HG02623 (cell line): ENCODE results near the gene POU6F2.

Experiments
- ATAC-seq: cut with Tn5 transposase; IDR thresholded peaks from one replicate; pipeline ENCODE4 v1.9.1; 2021; ENCODE audit warnings: moderate library complexity; ENCODE audit not compliant: unreplicated experiment

The POU6F2 gene

DNA sequence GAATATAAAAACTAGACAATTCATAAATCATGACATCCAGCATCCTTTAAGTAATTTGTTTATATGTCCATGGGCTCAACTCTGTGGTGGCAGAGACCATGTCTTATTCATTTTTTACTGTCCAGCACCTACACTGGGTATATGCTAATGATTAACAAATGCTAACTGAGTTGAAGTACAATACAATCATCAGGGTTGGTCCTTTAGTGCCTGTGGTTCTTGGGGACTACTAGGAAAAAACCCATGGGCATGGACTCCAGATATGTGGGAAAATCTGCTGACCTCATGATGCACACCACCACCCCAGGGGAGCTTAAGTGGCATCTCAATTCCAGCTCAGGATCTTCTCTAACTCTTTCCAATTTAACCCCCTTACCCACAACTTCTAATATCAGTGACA lies 503.2 kb downstream of the POU6F2 start:
- no peak for ATAC-seq

DNA sequence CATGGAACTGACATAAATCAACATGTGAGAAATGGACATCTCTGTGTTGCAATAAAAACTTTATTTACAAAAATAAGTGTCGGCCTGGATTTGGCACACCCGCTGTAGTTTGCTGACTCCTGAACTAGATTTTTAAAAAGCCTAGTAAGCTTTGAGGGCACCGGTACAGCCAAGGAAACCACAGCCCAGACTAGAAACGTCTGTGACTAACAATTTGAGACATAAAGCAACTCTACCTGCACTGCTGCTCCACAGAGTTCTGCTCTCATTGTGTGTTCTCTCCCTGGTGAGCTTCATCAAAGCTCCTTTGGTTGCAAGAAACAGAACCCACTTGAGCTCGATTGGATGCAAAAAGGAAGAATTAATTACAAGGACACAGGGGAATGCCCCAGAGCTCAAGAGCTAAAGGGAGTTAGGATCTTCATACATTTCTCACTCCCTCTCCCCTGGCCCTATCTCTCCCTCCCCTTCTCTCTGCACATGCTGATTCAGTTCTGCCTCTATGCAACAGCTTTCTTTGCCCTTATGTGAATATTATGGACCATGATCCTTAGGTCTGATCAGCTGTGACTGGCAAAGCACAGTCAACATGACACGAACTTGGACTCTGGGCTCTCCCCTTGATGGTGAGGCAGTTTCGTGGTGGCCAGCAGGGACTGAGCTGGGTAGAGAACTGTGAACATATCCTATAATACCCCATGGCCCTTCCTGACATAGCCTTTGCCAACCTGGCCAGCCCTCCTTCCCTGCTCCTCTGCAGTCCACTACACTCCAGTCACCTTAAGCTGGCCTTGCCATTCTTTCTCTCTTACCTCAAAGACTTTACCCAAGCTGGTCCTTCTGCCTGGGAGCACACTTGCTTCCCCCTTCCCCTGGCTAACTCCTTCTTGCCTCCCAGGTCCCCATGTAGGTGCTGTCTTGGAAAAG lies 511.0 kb downstream of the POU6F2 start:
- ATAC-seq, result no peak

DNA sequence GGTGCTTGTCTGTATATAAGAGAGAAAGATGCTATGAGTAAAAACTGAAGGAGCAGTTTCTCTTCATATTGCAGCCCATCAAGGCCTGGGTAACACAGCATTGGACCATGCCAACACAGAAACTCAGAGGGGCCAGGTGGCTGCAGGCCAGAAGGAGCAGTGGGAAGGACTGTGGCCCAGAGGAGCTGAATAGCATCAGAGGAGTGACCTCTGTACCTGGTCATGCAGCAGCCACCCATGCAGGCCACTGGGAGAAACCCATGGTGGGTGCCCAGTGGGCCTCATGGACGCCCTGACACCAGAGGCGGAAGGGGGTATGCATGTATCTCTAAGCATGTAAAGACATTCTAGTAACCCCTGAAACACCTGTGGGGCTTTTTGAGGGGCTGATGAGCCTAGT lies 512.6 kb downstream of the POU6F2 start:
- ATAC-seq, result no peak

DNA sequence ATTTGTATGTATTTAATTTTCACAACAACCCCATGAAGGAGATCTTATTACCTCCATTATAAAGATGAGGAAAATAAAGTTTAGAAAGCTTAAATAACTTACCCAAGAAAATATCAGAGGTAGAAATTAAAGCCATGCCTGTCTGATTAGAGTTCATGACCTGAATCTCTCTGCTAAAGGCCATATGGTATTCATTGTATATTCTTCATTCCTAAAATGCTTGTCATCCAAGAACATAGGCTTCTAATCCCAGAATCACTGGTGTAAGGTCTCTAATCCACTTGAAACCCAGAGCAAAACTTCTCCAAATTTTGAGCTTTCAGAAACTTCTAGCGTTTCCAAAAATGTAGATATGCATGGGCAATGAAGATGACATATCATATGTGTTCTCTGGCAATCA lies 516.2 kb downstream of the POU6F2 start:
- ATAC-seq, result no peak

DNA sequence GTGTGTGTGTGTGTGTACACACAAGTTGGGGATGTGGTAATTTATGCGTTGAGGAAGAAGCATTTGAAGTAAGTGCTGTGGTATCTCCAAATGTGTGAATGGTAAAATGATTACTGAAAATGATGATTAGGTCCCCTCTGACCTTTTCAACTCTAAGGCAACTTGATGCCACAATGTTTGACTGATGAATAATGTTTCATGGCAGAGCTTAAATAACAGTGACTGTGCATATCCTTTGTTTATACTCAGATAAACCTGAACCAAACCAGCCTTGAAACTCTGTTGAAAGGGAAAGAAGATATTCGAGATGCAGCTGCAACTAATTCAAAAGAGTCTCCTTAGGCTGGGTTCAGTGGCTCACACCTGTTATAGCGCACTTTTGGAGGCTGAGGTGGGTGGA lies 523.6 kb downstream of the POU6F2 start:
- ATAC-seq, result no peak

DNA sequence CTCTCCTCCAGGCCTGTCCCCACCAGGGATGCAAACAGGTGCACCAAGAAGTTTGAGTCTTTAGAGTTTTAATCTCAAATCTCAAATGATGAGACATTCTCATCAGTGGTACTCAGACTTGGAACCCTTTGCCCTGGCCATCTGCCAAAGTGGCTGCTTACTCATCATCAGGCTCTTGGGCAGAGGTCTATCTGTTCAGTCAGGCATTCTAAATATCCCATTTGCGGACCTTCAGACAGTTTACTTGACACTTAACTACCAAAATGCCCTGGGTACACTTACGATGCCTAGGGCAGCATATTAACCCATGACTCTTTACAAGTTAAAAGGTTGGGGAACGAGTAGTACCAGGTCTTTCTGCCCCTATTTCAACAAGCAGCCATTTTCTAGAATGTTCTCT lies 527.3 kb downstream of the POU6F2 start:
- no peak for ATAC-seq

DNA sequence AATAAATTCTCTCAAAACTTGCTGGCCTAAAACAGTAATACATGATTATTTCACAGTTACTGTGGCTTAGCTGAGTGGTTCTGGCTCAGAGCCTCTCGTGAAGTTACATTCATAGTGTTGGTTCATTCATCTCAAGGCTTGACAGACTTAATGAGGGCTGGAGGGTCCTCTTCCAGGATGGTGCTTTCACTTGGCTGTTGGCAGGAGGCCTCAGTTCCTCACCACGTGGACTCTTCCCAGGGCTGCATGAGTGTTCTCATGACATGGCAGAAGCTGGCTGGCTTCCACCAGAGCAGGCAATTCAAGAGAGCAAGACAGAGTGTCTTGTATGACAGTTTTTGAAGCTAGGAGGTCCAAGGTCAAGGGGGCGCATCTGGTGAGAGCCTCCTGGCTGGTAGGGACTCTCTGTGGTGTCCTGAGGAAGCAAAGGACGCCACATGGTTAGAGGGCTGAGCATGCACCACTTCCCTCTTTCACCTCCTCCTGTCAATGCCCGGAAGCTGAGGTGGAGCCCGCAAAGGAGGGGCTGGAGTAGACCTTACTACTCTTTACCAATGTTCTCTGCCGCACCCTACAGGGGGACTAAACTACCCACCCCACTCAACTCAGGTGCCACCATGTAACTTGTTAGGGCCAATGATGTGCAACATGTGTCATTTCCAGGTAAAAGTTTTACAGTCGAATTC lies 530.3 kb downstream of the POU6F2 start:
- ATAC-seq, result no peak

DNA sequence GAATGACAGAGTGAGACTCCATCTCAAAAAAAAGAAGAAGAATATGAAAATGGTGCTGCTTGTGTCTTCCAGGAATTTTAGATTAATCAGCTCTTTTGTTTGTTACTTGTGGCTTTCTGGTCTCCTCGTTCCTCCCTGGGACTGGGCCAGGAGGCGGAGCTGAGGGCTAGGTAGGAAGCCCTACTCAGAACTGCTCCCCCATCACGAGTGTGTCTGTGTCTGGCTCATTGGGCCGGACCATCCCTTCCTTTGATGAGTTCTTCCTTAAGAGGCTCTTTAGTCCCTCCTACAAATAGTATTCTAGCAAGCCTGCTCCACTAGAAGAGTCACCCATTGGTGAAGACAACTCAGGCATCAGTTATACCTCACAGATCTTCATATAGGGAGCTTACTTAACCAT lies 531.7 kb downstream of the POU6F2 start:
- ATAC-seq, result no peak

DNA sequence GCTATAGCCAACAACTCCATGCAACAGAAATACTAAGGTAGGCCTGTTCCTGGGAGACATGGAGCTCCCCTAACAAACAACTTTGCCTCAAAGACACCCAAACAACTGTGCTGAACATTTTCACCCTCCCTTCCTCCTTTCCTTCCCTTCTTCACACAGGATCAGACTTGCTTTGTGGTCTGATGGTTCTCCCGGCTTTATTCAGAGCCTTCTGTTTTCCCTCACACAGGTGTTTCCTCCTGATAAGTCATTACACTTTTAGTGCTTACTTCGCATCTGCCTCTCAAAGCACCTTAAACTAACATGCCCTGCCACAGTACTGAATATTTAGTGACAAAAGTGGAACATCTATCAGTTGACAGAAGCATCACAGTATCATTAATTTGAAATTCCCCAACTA lies 532.2 kb downstream of the POU6F2 start:
- no peak for ATAC-seq

DNA sequence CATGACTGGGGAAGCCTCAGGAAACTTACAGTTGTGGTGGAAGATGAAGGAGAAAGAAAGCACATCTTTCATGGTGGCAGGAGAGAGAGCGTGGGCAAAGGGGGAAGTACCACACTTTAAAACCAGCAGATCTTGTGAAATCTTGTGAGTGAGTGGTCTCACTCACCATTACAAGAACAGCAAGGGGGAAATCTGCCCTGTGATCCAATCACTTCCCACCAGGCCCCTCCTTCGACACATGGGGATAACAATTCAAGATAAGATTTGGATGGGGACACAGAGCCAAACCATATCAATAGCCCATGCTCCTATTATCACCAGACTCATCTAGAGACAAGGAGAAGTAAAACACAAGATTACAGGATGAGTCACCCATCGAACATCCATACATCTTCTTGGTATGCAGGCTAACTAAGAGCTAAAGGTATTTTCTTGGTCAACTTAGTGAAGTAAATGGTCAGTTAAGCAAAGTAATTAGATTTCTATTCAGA lies 533.2 kb downstream of the POU6F2 start:
- ATAC-seq, result no peak

DNA sequence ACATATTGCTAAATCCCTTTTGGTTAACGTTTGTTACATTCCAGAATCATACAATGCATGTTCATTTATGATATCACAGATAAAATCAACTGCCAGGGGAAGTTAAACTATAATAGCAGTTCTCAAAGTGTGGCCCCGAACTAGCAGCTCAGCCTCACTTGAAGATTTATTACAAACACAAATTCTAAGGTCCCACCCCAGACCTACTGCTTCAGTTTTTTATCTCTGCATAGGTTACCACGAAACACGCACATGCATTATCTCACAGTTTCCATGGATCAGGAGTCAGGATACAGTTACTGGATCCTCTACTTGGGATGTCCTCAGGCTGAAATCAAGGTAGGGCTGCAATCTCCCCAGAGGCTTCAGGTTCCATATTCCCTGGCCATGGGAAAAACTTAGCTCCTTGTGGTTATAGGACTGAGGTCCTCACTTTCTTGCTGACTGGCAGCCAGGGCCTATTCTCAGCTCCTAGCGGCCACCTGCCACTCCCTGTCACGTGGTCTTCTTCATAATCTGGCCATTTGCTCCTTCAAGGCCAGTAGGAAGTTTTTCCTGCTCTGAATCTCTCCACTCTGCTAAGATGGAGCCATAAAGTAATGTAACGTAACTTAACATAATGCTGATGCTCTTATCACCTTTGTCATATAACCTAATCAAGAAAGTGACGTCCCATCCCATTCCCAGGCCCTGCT lies 538.0 kb downstream of the POU6F2 start:
- no peak for ATAC-seq

DNA sequence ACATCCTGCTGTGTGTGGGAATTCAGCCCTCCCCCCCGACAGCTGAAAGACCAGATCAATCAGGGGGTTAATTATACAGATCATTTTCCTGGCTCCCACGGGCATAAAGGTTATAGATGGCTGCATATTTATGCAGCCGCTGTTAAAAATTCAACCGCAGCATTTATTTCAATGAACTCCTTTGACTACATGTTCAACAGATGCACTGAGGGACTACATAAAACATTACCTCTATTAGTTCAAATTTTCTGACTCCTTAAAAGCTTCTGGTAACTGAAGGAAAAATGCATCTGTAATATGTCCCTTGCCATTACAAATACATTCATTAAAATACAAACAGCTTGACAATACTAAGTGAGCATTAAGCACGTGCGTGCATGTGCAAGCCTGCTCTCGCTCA lies 538.8 kb downstream of the POU6F2 start:
- no peak for ATAC-seq

DNA sequence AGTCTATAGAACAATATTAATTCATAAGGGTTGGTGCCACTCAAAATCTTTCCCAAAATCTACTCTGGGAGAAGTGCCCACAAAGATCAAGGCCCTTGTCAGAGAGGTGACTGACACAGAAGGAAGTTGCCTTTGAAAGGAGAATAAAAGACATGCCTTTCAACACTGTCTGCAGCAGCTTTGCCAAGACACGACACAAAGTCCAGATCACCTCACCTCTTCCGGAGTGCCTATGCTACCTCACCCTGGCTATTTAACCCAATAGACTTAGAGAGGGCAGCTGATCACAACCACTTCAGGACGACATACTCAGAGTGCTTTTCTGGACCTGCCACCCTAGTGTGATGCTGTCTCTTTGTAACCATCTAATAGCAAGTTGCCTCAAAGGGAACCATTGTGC lies 539.5 kb downstream of the POU6F2 start:
- no peak for ATAC-seq
